Fibroblast of the aortic adventitia (primary cell): Measurements from ENCODE around the gene TXNRD2. TPM values are rescaled to one million over a fixed set of nuclear protein-coding genes. Genes with fewer than 3 reads are reported as not detected.

Experiments
- DNase-seq: peaks from one replicate; pipeline ENCODE4 v3.0.0-alpha.2; 2010; ENCODE audit warnings: low read depth
- H3K4me3 ChIP-seq: 2 replicates; pipeline ENCODE4 v1.5.1; 2011; ENCODE audit warnings: low read depth, mild to moderate bottlenecking, control low read depth, low read length, moderate library complexity
- CTCF ChIP-seq: IDR thresholded peaks from 2 replicates; pipeline ENCODE4 v1.5.1; 2011; ENCODE audit warnings: mild to moderate bottlenecking, low read length, control low read depth, inconsistent platforms; ENCODE audit not compliant: insufficient read depth
- total RNA-seq: library from RNA; depleted of rRNA; stranded (reverse); fragments of >200 nt; gene quantifications from 2 replicates; pipeline ENCODE4 v1.2.3, GENCODE V29; 2012; ENCODE audit warnings: low replicate concordance

Gene TXNRD2
- total RNA-seq, 1 donor, result 16.4 TPM

GRCh38 chr22:19904935-19905334, 36.7 kb downstream of the TXNRD2 start:
- TF ChIP-seq CTCF, result no peak
- H3K4me3 ChIP-seq, result no peak overlapping the region
- no peak for DNase-seq

GRCh38 chr22:19904174-19904856, 37.3 kb downstream of the TXNRD2 start:
- H3K4me3 ChIP-seq, result no peak overlapping the region
- no peak for DNase-seq
- TF ChIP-seq CTCF, result no peak

GRCh38 chr22:19903513-19903912, 38.1 kb downstream of the TXNRD2 start:
- TF ChIP-seq CTCF, result no peak
- DNase-seq, result no peak
- H3K4me3 ChIP-seq, result no peak overlapping the region

GRCh38 chr22:19903031-19903430, 38.6 kb downstream of the TXNRD2 start:
- no peak for DNase-seq
- no peak overlapping the region for H3K4me3 ChIP-seq
- TF ChIP-seq CTCF, result no peak

GRCh38 chr22:19902245-19902715, 39.3 kb downstream of the TXNRD2 start:
- DNase-seq, result no peak
- no peak for TF ChIP-seq CTCF
- H3K4me3 ChIP-seq, result no peak overlapping the region

- TF ChIP-seq CTCF, result no peak
- DNase-seq, result no peak
- no peak overlapping the region for H3K4me3 ChIP-seq
Measured at GRCh38 chr22:19901577-19902244, 39.9 kb downstream of the TXNRD2 start.
